GM18519 (cell line): Measurements from ENCODE around the gene HTRA1.

Experiments
- ATAC-seq: cut with Tn5 transposase; IDR thresholded peaks from one replicate; pipeline ENCODE4 v1.9.1; 2021; ENCODE audit warnings: mild to moderate bottlenecking, moderate library complexity; ENCODE audit not compliant: unreplicated experiment, low FRiP score

Gene HTRA1

GRCh38 chr10:122471531-122472177 is 10.3 kb downstream of the HTRA1 start:
- no peak for ATAC-seq

GRCh38 chr10:122473116-122473515 is 11.8 kb downstream of the HTRA1 start:
- ATAC-seq, result no peak

DNA sequence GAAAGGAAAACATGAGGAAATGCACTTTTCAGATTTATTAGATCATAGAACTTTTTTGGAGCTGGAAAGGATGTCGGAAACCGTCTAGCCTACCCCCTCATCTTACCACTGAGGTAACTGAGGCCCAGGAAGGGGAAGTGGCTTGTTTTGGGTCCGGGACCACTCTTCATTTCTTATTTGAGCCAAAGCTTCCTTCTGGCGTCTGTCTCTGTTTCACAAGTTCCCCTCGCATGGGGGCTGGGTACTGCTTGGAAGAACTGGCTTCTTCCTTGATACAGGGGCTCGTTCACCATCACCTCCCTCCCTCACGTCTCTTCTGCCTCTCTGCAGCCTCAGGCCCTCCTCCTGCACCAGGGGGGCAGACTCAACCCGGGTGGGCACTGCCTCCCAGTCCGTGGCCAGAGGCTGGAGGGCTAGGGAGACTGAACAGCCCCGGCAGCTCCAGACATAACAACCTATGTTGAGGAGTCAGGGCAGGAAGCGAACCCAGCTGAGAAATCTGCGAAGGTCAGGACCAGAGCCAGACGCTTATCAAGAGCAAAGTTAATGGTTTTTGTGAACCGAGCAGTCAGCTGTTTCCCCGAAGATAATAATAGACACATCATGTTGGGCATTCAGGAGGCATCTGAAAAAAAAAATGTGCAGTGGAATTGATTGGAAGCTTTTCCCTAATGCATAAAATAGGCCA is 12.9 kb downstream of the HTRA1 start:
- ATAC-seq, result no peak

GRCh38 chr10:122475100-122475499 is 13.7 kb downstream of the HTRA1 start:
- ATAC-seq, result no peak

GRCh38 chr10:122475591-122476332 is 14.4 kb downstream of the HTRA1 start:
- no peak for ATAC-seq

DNA sequence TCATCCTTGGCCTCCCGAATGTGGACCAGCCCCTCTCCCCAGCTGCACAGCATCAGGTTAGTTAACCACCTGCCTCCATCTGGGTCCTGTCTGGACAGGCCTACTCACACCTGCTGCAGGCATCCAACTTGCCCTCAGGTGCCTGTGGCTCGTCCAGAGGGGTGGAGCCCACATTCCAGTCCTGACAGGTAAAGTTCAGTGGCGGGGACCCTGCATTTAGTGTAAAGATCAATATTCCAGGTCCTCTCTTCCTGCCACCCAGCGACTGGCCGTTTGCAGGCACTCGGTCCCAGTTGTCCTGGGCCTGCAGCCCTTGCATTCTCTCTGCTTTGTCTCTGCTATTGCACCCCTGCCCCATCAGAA is 15.0 kb downstream of the HTRA1 start:
- ATAC-seq, result no peak

DNA sequence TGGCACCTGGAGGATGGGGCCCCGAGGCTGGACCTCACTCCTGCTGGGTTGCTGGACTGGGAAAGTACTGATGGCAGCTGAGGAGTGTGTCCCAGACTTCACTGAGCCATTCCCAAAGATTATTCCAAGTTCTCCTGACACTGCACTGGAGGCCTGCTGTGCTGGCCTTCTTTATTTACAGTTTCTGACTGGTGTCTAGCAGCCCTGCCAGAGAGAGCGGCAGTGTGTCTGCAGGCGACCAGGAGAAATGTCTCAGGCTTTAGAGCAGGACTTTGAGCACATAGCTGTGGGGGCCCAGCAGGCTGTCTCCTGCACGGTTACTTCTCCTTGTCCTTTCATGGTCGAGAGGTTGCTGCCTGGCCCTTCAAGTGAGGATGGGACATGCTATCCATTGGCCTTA is 16.1 kb downstream of the HTRA1 start:
- no peak for ATAC-seq

- ATAC-seq, result no peak
Measured at GRCh38 chr10:122478971-122479370, 17.6 kb downstream of the HTRA1 start.

- no peak for ATAC-seq
Measured at GRCh38 chr10:122480146-122480833, 18.9 kb downstream of the HTRA1 start.

- ATAC-seq, result no peak
Measured at GRCh38 chr10:122481296-122482056, 20.1 kb downstream of the HTRA1 start.

GRCh38 chr10:122484276-122485060 is 23.1 kb downstream of the HTRA1 start:
- ATAC-seq, result no peak

GRCh38 chr10:122485670-122486069 is 24.3 kb downstream of the HTRA1 start:
- ATAC-seq, result no peak

DNA sequence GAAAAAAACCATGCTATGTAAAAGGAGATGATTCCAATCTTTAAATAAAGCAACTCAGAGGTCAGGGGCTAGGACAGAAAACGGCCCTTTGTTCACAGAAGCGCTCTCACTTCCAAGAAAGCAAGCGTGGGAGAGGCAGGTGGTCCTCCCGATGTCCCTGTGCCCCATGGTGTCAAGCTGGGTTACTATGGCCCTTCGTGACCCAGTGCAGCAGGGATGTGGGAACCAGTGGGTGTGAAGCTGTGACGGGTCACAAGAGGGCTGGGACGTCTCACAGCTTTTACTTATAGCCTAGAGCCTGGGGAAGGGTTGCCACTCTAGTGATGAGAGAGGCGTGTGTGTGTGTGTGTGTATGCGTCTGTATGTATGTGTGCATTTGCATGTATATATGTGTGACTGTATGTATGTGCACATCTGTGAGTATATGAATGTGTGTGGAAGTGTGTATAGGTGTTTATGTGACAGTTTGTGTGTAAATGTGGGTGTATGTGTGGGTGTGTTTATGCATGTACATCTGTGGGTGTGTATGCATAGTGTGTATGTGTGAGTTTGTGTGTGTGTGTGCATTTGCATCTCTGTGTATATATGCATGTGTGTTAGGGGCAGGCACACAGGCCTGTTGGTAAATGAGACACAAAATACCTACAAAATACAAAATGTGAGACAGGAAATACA is 25.2 kb downstream of the HTRA1 start:
- ATAC-seq, result no peak

- no peak for ATAC-seq
Measured at GRCh38 chr10:122487174-122487765, 25.9 kb downstream of the HTRA1 start.

GRCh38 chr10:122490268-122490667 is 28.9 kb downstream of the HTRA1 start:
- ATAC-seq, result no peak

DNA sequence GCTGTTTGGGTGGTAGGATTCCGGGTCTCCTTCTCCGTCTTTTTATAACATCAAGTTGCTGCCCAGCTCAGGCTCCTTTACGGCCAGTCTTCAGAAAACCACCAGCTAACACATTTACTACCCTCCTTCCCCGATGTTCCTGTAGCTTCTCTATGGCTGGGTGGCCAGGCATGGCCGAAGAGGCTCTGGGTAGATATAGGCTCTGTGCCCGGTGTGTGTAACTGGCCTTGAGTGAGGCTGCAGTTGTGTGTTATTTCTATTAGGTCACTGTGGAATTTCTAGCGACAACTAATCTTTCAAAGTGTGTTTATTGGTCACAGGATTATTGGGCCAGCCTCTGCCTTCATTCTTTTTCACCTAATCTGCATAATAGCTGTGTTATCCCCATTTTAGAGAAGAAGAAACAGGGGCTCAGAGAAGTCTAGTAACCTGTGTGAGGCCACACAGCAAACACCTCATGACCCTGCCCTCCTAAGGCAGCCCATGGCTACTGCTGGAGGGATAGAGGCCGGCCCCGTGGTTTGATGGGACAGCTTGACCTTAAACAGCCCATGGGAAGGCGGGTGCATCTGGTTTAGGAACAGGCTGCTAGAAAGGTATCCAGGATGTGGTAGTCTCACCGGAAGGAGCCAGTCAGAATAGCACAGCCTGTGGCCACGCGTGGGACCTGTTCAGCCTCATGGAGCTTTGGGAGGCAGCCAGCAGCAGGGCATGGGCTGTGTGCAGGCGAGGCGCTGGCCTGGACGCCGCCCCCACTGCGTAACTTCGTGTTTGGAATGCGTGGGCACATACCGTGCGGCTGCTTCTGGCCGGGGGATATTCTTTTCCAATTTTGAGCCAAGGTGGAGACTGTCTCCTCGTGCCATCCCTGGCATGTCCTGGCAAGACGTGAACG is 29.7 kb downstream of the HTRA1 start:
- no peak for ATAC-seq

DNA sequence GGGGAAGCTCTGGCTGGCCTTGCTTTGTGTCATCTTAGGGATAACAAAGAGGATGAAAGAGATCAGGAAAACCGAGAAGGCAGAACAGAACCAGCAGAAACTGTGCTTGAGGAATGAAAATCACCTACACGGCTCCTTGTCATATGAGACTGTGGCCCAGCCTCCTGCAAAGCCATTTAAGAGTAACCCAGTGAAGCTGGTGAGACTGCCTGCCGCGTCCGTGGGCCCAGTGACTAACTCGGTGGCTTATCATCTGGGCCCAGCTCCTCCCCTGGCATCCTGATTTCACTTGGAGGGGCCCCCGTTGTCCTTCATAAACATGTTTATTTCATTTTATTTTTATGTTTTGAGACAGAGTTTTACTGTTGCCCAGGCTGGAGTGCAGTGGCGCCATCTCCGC is 30.7 kb downstream of the HTRA1 start:
- ATAC-seq, result no peak

DNA sequence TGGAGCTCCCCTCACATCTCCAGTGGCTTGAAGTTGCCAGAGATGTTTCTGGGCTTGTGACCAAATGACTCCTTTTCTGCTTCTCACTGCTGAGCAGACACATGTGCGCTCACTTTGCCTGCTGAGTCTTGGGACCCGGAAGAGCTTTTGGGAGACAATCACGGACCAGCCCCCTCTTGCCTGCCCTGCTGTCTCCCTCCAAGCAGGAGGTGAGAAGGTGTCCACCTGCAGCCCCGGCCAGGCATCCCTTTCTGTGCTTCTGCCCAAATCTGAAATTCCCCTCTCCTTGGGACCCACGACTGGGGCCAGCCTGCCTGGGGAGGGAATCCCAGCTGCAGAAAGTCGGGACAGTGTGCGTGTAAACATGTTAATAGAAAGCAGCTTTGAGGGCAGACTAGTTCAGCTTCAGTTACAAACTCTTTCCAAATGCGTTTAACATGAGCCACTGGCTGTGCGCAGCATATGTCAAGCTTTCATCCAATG is 31.7 kb downstream of the HTRA1 start:
- no peak for ATAC-seq
